ENCODE data around the gene KNSTRN.

Gene KNSTRN

GRCh38 chr15:40346579-40347558 is 35.7 kb upstream of the KNSTRN start:
- no peak for DNase-seq

GRCh38 chr15:40347559-40348473 is 34.7 kb upstream of the KNSTRN start:
- no peak for DNase-seq

GRCh38 chr15:40348474-40348870 is 34.0 kb upstream of the KNSTRN start:
- no peak for DNase-seq

- DNase-seq: no peak
Measured at GRCh38 chr15:40349163-40349562, 33.4 kb upstream of the KNSTRN start.

- no peak for DNase-seq
Measured at GRCh38 chr15:40352281-40352901, 30.1 kb upstream of the KNSTRN start.

GRCh38 chr15:40353697-40354096 is 28.8 kb upstream of the KNSTRN start:
- DNase-seq: no peak

- peak; percentile 46 for DNase-seq
Measured at GRCh38 chr15:40354408-40355171, 27.9 kb upstream of the KNSTRN start.

GRCh38 chr15:40355976-40356585 is 26.4 kb upstream of the KNSTRN start:
- no peak for DNase-seq

GRCh38 chr15:40357246-40357645 is 25.3 kb upstream of the KNSTRN start:
- DNase-seq: no peak

GRCh38 chr15:40357723-40358470 is 24.6 kb upstream of the KNSTRN start, which contains the start of gene DISP2:
Gene DISP2 (plus strand): TSS chr15:40358219. CDS start chr15:40358322, 103 bp downstream.
- DNase-seq: peak; percentile 65

GRCh38 chr15:40358471-40359353 is 23.8 kb upstream of the KNSTRN start:
- DNase-seq: no peak

GRCh38 chr15:40360015-40360414 is 22.5 kb upstream of the KNSTRN start:
- DNase-seq: no peak

GRCh38 chr15:40361640-40362039 is 20.9 kb upstream of the KNSTRN start:
- DNase-seq: no peak

- DNase-seq: no peak
Measured at GRCh38 chr15:40363611-40364010, 18.9 kb upstream of the KNSTRN start.

- no peak for DNase-seq
Measured at GRCh38 chr15:40364251-40364650, 18.3 kb upstream of the KNSTRN start.

GRCh38 chr15:40365016-40365415 is 17.5 kb upstream of the KNSTRN start:
- no peak for DNase-seq

- no peak for DNase-seq
Measured at GRCh38 chr15:40365624-40366456, 16.7 kb upstream of the KNSTRN start.

GRCh38 chr15:40366457-40367370 is 15.8 kb upstream of the KNSTRN start:
- no peak for DNase-seq
